Endothelial cell of umbilical vein (primary cell): ENCODE measurements around the gene GUCY1B1. TPM values are rescaled to one million over a fixed set of nuclear protein-coding genes. Genes with fewer than 3 reads are reported as not detected.

Source experiments
- BruUV-seq: library from RNA; stranded (reverse); fragments of 400-500 nt; replicated peaks from 2 replicates; lab custom pipeline; 2021; lab: Mats Ljungman, UMichigan
- CTCF ChIA-PET: fragments of 300-600, 350-600 bp; sonication (Branson Sonifier 250); formaldehyde crosslinking; loops from one replicate; lab custom pipeline; 2021; ENCODE audit warnings: antibody characterized with exemption, inconsistent platforms; lab: Charles Lee
- POLR2A ChIA-PET: fragments of 300-600, 350-600 bp; sonication (Branson Sonifier 250); formaldehyde crosslinking; loops from one replicate; lab custom pipeline; 2021; ENCODE audit warnings: antibody characterized with exemption, inconsistent platforms; lab: Charles Lee
- DNase-seq: peaks from one replicate; pipeline ENCODE4 v3.0.0-alpha.2; 2011; ENCODE audit warnings: low read depth, low spot score
- FAIRE-seq: peaks from 2 replicates; lab custom pipeline; 2011; peaks lifted over from hg19 to GRCh38; lab: Jason Lieb, UNC
- H2AFZ ChIP-seq: 2 replicates; pipeline ENCODE4 v1.6.0; 2012; ENCODE audit warnings: low read depth, low read length, control low read depth, inconsistent platforms
- H3K27ac ChIP-seq: 2 replicates; pipeline ENCODE4 v1.5.1; 2011; ENCODE audit warnings: low read depth, mild to moderate bottlenecking, control low read depth, low read length, moderate library complexity; ENCODE audit not compliant: insufficient read depth
- H3K27me3 ChIP-seq, 2 experiments: 2 replicates each; pipeline versions ENCODE4 v1.6.0 to v1.6.1; 2011; ENCODE audit warnings: low read length in 2 of 2, mixed read lengths in 1 of 2; ENCODE audit not compliant: control insufficient read depth in 2 of 2, insufficient read depth in 2 of 2
- H3K36me3 ChIP-seq, 2 experiments: 2 replicates in 1 of 2; 3 replicates in 1 of 2; pipeline ENCODE4 v1.5.1; 2011; ENCODE audit warnings: low read length in 2 of 2, mild to moderate bottlenecking in 1 of 2, moderate library complexity in 1 of 2; ENCODE audit not compliant: control insufficient read depth in 2 of 2, insufficient read depth in 2 of 2; ENCODE audit errors: extremely low read depth in 1 of 2
- H3K4me1 ChIP-seq: 3 replicates; pipeline ENCODE4 v1.5.1; 2011; ENCODE audit warnings: mild to moderate bottlenecking, low read length; ENCODE audit not compliant: control insufficient read depth, insufficient read depth; ENCODE audit errors: extremely low read depth
- H3K4me2 ChIP-seq: 2 replicates; pipeline ENCODE4 v1.6.1; 2011; ENCODE audit warnings: low read length, control low read depth, mixed read lengths; ENCODE audit not compliant: insufficient read depth
- H3K4me3 ChIP-seq, 3 experiments: fragments of 200-600 bp in 1 of 3; sonication (generic), shearing (Covaris generic) in 1 of 3; replicated peaks in 1 of 3; 2 replicates each; pipeline ENCODE4 v1.5.1; 2011 to 2016; ENCODE audit warnings: control low read depth in 3 of 3, low read length in 3 of 3, mild to moderate bottlenecking in 2 of 3, inconsistent platforms in 1 of 3, low read depth in 1 of 3, moderate library complexity in 1 of 3; ENCODE audit not compliant: insufficient read depth in 1 of 3
- H3K79me2 ChIP-seq: 2 replicates; pipeline ENCODE4 v1.6.0; 2012; ENCODE audit warnings: low read length, inconsistent platforms; ENCODE audit not compliant: control insufficient read depth, insufficient read depth
- H3K9ac ChIP-seq: replicated peaks from 2 replicates; pipeline ENCODE3; 2011; ENCODE audit warnings: low read length, control low read depth; ENCODE audit not compliant: insufficient read depth; ENCODE audit errors: extremely low read depth
- H3K9me1 ChIP-seq: replicated peaks from 3 replicates; pipeline ENCODE4 v1.6.0; 2011; ENCODE audit warnings: mild to moderate bottlenecking, low read length; ENCODE audit not compliant: control insufficient read depth, insufficient read depth; ENCODE audit errors: extremely low read depth
- H3K9me3 ChIP-seq: replicated peaks from 2 replicates; pipeline ENCODE4 v1.5.1; 2012; ENCODE audit warnings: low read length, inconsistent platforms; ENCODE audit not compliant: control insufficient read depth, insufficient read depth
- H4K20me1 ChIP-seq: replicated peaks from 2 replicates; pipeline ENCODE3; 2011; ENCODE audit warnings: mild to moderate bottlenecking, low read length; ENCODE audit not compliant: control insufficient read depth, insufficient read depth; ENCODE audit errors: extremely low read depth
- EZH2 ChIP-seq: IDR thresholded peaks from 2 replicates; pipeline ENCODE4 v1.6.1; 2012; ENCODE audit warnings: borderline replicate concordance, low read depth, mild to moderate bottlenecking, moderate library complexity, low read length, inconsistent platforms; ENCODE audit not compliant: severe bottlenecking
- POLR2AphosphoS5 ChIP-seq: IDR thresholded peaks from 2 replicates; pipeline ENCODE4 v1.6.1; 2012; ENCODE audit warnings: low read depth, mild to moderate bottlenecking, control low read depth, low read length, moderate library complexity; ENCODE audit not compliant: insufficient read depth
- dilution Hi-C: fragments of 300-500 bp; cut with MboI; formaldehyde crosslinking; loops from one replicate; pipeline ENCODE4 v1.15.0; 2019; ENCODE audit warnings: low sequenced_read_pairs; ENCODE audit not compliant: extremely low pct_ligation_motif_present
- intact Hi-C: fragments of 100-400 bp; cut with micrococcal nuclease; formaldehyde crosslinking; loops from one replicate; pipeline ENCODE4 v1.10.0; 2022
- polyA plus RNA-seq, 4 experiments: library from polyadenylated mRNA; depleted of rRNA in 3 of 4; stranded (reverse) in 3 of 4; unstranded in 1 of 4; fragments of >200 nt; gene quantifications; 2 replicates each; pipeline versions ENCODE4 v1.2.1 to v1.2.3, GENCODE V29; 2011 to 2012; ENCODE audit warnings: missing spikeins in 1 of 4
- total RNA-seq: library from RNA; stranded (reverse); gene quantifications from 2 replicates; pipeline ENCODE4 v1.2.3, GENCODE V29; 2021
- TF ChIP-seq, protein P1 (sequence below), 2 donors: IDR thresholded peaks; 1 replicate in 1 of 2; 2 replicates in 1 of 2; pipeline ENCODE4 v1.5.1; 2011; ENCODE audit warnings: low read length in 2 of 2, mild to moderate bottlenecking in 2 of 2, moderate library complexity in 2 of 2, control low read depth in 1 of 2, inconsistent platforms in 1 of 2, low read depth in 1 of 2; ENCODE audit not compliant: insufficient read depth in 1 of 2; ENCODE audit errors: extremely low read depth in 1 of 2
- TF ChIP-seq, protein P2 (sequence below): IDR thresholded peaks from 2 replicates; pipeline ENCODE4 v1.6.1; 2011; ENCODE audit not compliant: insufficient read depth, insufficient read length

Gene GUCY1B1
- total and polyA plus RNA-seq, 2 donors (not counting 3 experiments of a cell fraction or from before 2014, with no cell fraction given) = 1.9 to 4.7 TPM

DNA sequence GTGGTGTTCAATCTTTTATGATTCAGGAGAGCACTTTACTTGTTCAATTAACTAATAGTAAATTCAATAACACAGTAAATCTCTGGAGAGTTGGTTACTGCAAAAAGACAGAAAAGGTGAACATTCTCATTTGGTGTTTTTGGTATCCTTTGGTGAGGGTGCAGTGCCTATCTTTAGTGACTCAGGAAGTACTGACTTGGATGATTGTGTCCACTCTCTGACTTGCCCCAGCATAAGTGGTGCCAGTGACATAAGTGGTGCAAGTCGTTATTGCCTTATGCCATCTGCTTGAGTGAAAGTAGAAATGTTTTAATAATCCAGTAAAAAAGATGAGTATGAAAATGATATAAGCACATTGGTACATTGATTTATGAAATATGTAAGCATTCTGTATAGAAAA, 27.0 kb downstream of the GUCY1B1 start:
- Histone ChIP-seq H4K20me1 (no peaks in the 10 kb centered on the region), H3K36me3 (no peaks in the 10 kb centered on the region), H3K27me3 (no peaks in the 10 kb centered on the region), H3K9me1 (no peaks in the 10 kb centered on the region), H3K9me3 (no peaks in the 10 kb centered on the region), H3K27ac (no peak overlapping the region), H3K4me3 (no peak overlapping the region), H3K4me2 (no peak overlapping the region), H3K9ac (no peak overlapping the region), H3K79me2 (no peaks in the 10 kb centered on the region), H2AFZ (no peak overlapping the region), H3K4me1 (no peaks in the 10 kb centered on the region)
- TF ChIP-seq, protein P1, sequence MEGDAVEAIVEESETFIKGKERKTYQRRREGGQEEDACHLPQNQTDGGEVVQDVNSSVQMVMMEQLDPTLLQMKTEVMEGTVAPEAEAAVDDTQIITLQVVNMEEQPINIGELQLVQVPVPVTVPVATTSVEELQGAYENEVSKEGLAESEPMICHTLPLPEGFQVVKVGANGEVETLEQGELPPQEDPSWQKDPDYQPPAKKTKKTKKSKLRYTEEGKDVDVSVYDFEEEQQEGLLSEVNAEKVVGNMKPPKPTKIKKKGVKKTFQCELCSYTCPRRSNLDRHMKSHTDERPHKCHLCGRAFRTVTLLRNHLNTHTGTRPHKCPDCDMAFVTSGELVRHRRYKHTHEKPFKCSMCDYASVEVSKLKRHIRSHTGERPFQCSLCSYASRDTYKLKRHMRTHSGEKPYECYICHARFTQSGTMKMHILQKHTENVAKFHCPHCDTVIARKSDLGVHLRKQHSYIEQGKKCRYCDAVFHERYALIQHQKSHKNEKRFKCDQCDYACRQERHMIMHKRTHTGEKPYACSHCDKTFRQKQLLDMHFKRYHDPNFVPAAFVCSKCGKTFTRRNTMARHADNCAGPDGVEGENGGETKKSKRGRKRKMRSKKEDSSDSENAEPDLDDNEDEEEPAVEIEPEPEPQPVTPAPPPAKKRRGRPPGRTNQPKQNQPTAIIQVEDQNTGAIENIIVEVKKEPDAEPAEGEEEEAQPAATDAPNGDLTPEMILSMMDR (IDR thresholded peaks at IDR 0.05; ENCODE audit: extremely low read depth in 1 of 2, insufficient read depth in 1 of 2, low read depth in 1 of 2, low read length in 2 of 2) = no peak
- TF ChIP-seq, protein P2, sequence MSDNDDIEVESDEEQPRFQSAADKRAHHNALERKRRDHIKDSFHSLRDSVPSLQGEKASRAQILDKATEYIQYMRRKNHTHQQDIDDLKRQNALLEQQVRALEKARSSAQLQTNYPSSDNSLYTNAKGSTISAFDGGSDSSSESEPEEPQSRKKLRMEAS = no peak
- no peak for TF ChIP-seq POLR2AphosphoS5
- POLR2A ChIA-PET = no interaction called here
- FAIRE-seq (no peak), DNase-seq (no peak)
- dilution Hi-C loops (no loop called here), intact Hi-C loops (loop anchor here (2.0 to 10.0 kb wide), 2 partner anchors 761 to 803 kb away; no protein-coding TSS in a partner anchor)
- no TSS peak for BruUV-seq
- CTCF ChIA-PET = interaction anchor here (1.0 to 2.8 kb wide), 5 partner anchors 257 to 381 kb away, joined by 3 to 100 read pairs (median 76); no protein-coding TSS in a partner anchor

DNA sequence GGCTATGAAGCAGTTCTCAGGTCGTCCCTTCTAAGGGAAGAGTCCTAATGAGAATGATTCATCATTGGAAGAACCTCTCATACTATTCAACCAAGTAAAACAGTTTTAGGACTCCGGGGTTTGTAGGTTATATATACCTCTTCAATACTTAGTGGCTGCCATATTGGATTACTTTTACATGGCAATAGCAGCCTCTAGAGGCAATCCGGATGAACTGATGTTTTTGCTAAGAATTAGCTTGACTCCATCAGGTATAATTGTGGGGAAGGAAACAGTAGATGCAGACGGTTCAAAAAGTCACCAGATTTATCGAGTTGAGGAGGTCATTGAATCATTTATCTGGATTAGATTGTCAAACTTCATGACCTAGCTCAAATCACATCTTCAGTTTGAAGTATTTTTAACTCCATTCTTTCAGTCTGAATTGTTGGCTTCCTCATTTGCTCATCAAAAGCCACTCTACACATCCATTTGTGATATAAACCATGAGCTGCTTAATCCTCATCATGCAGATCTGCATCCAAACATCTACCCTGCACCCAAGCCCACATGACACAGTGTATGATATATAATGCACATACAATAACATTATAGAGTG, 28.4 kb downstream of the GUCY1B1 start:
- Histone ChIP-seq H3K9ac (no peak overlapping the region), H3K4me1 (no peaks in the 10 kb centered on the region), H2AFZ (peak overlapping the region; percentile 87), H4K20me1 (no peaks in the 10 kb centered on the region), H3K79me2 (no peaks in the 10 kb centered on the region), H3K36me3 (no peaks in the 10 kb centered on the region), H3K4me3 (no peak overlapping the region), H3K27ac (no peak overlapping the region), H3K9me3 (no peaks in the 10 kb centered on the region), H3K27me3 (no peaks in the 10 kb centered on the region), H3K4me2 (no peak overlapping the region), H3K9me1 (no peaks in the 10 kb centered on the region)
- intact Hi-C loops (loop anchor here (1.0 to 10.0 kb wide), 6 partner anchors 258 to 980 kb away; no protein-coding TSS in a partner anchor), dilution Hi-C loops (no loop called here)
- POLR2A ChIA-PET = no interaction called here
- CTCF ChIA-PET = interaction anchor here (0.6 to 2.8 kb wide), 56 partner anchors 9 to 1247 kb away, joined by 3 to 100 read pairs (median 4); partner anchors contain the start of genes CTSO, GUCY1B1 and MAP9
- DNase-seq (peak; percentile 75), FAIRE-seq (no peak)
- no TSS peak for BruUV-seq
- TF ChIP-seq, protein P1 (IDR thresholded peaks at IDR 0.05; ENCODE audit: extremely low read depth in 1 of 2, insufficient read depth in 1 of 2, low read depth in 1 of 2, low read length in 2 of 2) = peak; percentile 64 to 67
- TF ChIP-seq EZH2 = no peak
